ENCODE results near the gene EMC10.

- TF ChIP-seq CTCF (conservative IDR thresholded peaks at IDR 0.05; ENCODE audit: low read depth, low read length) (no peak), EZH2 (IDR thresholded peaks at IDR 0.05; ENCODE audit: borderline replicate concordance, low read depth, low read length, poor library complexity, severe bottlenecking) (no peak)
These were observed at the start of gene EMC10, which contains the start of gene GARIN5A for GRCh38 chr19:50476224-50476906.
